SK-N-SH (cell line): Measurements from ENCODE around the gene C22orf42. TPM values are rescaled to one million over a fixed set of nuclear protein-coding genes. Genes with fewer than 3 reads are reported as not detected.

Experiments
- CTCF ChIA-PET: fragments of 300-600, 350-600 bp; formaldehyde crosslinking; extraction: SDS; loops from one replicate; lab custom pipeline; 2021; lab: Yijun Ruan, JAX
- POLR2A ChIA-PET: fragments of 350-600 bp; sonication (Branson Sonifier 250); formaldehyde crosslinking; extraction: SDS; loops from one replicate; lab custom pipeline; 2020; ENCODE audit warnings: antibody characterized with exemption, inconsistent platforms; lab: Yijun Ruan, JAX
- DNase-seq: peaks from one replicate; pipeline ENCODE4 v3.0.0; 2012
- H2AFZ ChIP-seq: fragments of 200-600 bp; sonication (generic); 2 replicates; pipeline ENCODE4 v1.8.1; 2016; ENCODE audit warnings: antibody characterized with exemption, mild to moderate bottlenecking, low read depth
- H3F3A ChIP-seq: fragments of 200-600 bp; sonication (generic); replicated peaks from 2 replicates; pipeline ENCODE3; 2016; ENCODE audit warnings: antibody characterized with exemption, mild to moderate bottlenecking; ENCODE audit not compliant: insufficient read depth
- H3K27ac ChIP-seq, 2 experiments: fragments of 200-500 bp in 1 of 2; fragments of 200-600 bp in 1 of 2; sonication (Bioruptor generic) in 1 of 2; sonication (generic), shearing (Covaris generic) in 1 of 2; 2 replicates each; pipeline versions ENCODE4 v1.5.1 to v1.6.1; 2014 to 2016; ENCODE audit warnings: low read depth in 2 of 2, inconsistent platforms in 1 of 2, low read length in 1 of 2, mild to moderate bottlenecking in 1 of 2, mixed read lengths in 1 of 2
- H3K27me3 ChIP-seq: fragments of 200-600 bp; sonication (generic), shearing (Covaris generic); 2 replicates; pipeline ENCODE4 v1.6.1; 2016; ENCODE audit warnings: mixed run types; ENCODE audit not compliant: insufficient read depth
- H3K36me3 ChIP-seq, 2 experiments: fragments of 200-500 bp in 1 of 2; fragments of 200-600 bp in 1 of 2; sonication (Bioruptor generic) in 1 of 2; sonication (generic) in 1 of 2; replicated peaks in 1 of 2; 2 replicates each; pipeline versions ENCODE3 to v1.5.1; 2014 to 2016; ENCODE audit warnings: low read length in 1 of 2, mild to moderate bottlenecking in 1 of 2; ENCODE audit not compliant: insufficient read depth in 2 of 2, control insufficient read depth in 1 of 2
- H3K4me1 ChIP-seq, 2 experiments: fragments of 200-500 bp in 1 of 2; fragments of 200-600 bp in 1 of 2; sonication (Bioruptor generic) in 1 of 2; sonication (generic), shearing (Covaris generic) in 1 of 2; 2 replicates each; pipeline versions ENCODE4 v1.5.1 to v1.6.1; 2014 to 2016; ENCODE audit warnings: low read depth in 1 of 2, low read length in 1 of 2, mixed run types in 1 of 2; ENCODE audit not compliant: insufficient read depth in 2 of 2, control insufficient read depth in 1 of 2
- H3K4me2 ChIP-seq: fragments of 200-600 bp; sonication (generic), shearing (Covaris generic); 2 replicates; pipeline ENCODE4 v1.6.1; 2017; ENCODE audit warnings: mixed run types
- H3K4me3 ChIP-seq, 2 experiments: fragments of 200-500 bp in 1 of 2; fragments of 200-600 bp in 1 of 2; sonication (Bioruptor generic) in 1 of 2; sonication (generic), shearing (Covaris generic) in 1 of 2; 2 replicates each; pipeline versions ENCODE4 v1.5.1 to v1.8.1; 2014 to 2016; ENCODE audit warnings: low read depth in 2 of 2, inconsistent platforms in 1 of 2, low read length in 1 of 2, mild to moderate bottlenecking in 1 of 2, mixed read lengths in 1 of 2, moderate library complexity in 1 of 2
- H3K79me2 ChIP-seq: fragments of 200-600 bp; sonication (generic); 2 replicates; pipeline ENCODE4 v1.8.1; 2017; ENCODE audit warnings: mild to moderate bottlenecking; ENCODE audit not compliant: insufficient read depth
- H3K9ac ChIP-seq: fragments of 200-600 bp; sonication (generic); 2 replicates; pipeline ENCODE4 v1.6.1; 2017; ENCODE audit warnings: mixed run types
- H3K9me2 ChIP-seq: fragments of 200-600 bp; sonication (generic); 2 replicates; pipeline ENCODE4 v1.6.1; 2017; ENCODE audit warnings: mixed run types
- H3K9me3 ChIP-seq: fragments of 200-600 bp; sonication (generic); 2 replicates; pipeline ENCODE4 v1.6.1; 2017; ENCODE audit warnings: mixed run types, mild to moderate bottlenecking, moderate library complexity
- H4K20me1 ChIP-seq: fragments of 200-600 bp; sonication (generic); 2 replicates; pipeline ENCODE4 v1.6.1; 2017; ENCODE audit warnings: mild to moderate bottlenecking, mixed run types; ENCODE audit not compliant: insufficient read depth
- CHD2 ChIP-seq: fragments of 150-350 bp; IDR thresholded peaks from 2 replicates; pipeline ENCODE4 v1.6.1; 2018; ENCODE audit warnings: low read length; ENCODE audit not compliant: partially characterized antibody
- ELF1 ChIP-seq: IDR thresholded peaks from 2 replicates; pipeline ENCODE4 v1.4.0; 2012
- FOSL2 ChIP-seq: IDR thresholded peaks from 2 replicates; pipeline ENCODE4 v1.4.0; 2012; ENCODE audit warnings: low read depth, mild to moderate bottlenecking, moderate library complexity, borderline replicate concordance
- GABPA ChIP-seq: IDR thresholded peaks from 2 replicates; pipeline ENCODE4 v1.4.0; 2012; ENCODE audit warnings: low read depth, mild to moderate bottlenecking
- GATA2 ChIP-seq: sonication (generic); formaldehyde crosslinking; IDR thresholded peaks from 2 replicates; pipeline ENCODE4 v1.5.0; 2020; ENCODE audit warnings: mild to moderate bottlenecking, missing genetic modification reagents
- NFIC ChIP-seq: IDR thresholded peaks from 2 replicates; pipeline ENCODE4 v1.4.0; 2012; ENCODE audit warnings: borderline replicate concordance
- POLR2AphosphoS5 ChIP-seq: IDR thresholded peaks from 2 replicates; pipeline ENCODE4 v1.6.1; 2012; ENCODE audit warnings: low read depth, low read length
- RAD21 ChIP-seq: IDR thresholded peaks from 2 replicates; pipeline ENCODE4 v1.6.1; 2012; ENCODE audit warnings: mild to moderate bottlenecking, low read length
- TAF1 ChIP-seq: IDR thresholded peaks from 2 replicates; pipeline ENCODE4 v1.6.1; 2012; ENCODE audit warnings: low read depth, mild to moderate bottlenecking, low read length, moderate library complexity, borderline replicate concordance
- YY1 ChIP-seq: IDR thresholded peaks from 2 replicates; pipeline ENCODE4 v1.4.0; 2012; ENCODE audit warnings: low read depth, mild to moderate bottlenecking
- WGBS: methylation state at CpG from one replicate; pipeline ENCODE4 v1.1.6; 2017; ENCODE audit warnings: low lambda C conversion rate; 5-methylcytosine and 5-hydroxymethylcytosine counted together
- polyA plus RNA-seq, 3 experiments: library from polyadenylated mRNA; depleted of rRNA; stranded (reverse); fragments of >200 nt; gene quantifications; 2 replicates each; pipeline ENCODE4 v1.2.3, GENCODE V29; 2012
- TF ChIP-seq, protein P1 (sequence below): fragments of 200-600 bp; sonication (generic); IDR thresholded peaks from 2 replicates; pipeline ENCODE4 v1.6.1; 2017; ENCODE audit warnings: antibody characterized with exemption, mild to moderate bottlenecking, moderate library complexity
- TF ChIP-seq, protein P2 (sequence below): IDR thresholded peaks from 2 replicates; pipeline ENCODE4 v1.6.1; 2012; ENCODE audit warnings: mild to moderate bottlenecking, low read depth, low read length, moderate library complexity

The C22orf42 gene
- polyA plus RNA-seq, 1 of the 3 experiments (the other 2 are of a cell fraction), result not detected

DNA sequence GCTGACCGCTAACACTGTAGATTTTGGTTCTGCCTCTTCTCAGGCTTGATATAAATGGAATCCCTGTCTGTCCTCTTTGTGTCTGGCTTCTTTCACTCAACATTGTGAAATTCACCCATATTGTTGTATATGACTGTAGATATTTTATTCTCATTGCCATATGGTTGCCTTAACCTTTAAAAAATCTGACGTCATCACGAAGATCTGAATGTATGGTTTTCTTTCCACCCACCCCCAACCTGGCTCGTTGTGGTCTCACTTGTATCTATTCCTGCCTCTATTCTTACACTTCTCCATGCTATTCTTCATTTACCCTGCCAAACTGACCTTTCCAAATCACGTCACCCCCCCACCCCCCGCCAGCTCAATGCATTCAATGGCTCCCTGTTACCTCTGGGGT is 21.9 kb upstream of the C22orf42 start:
- Histone ChIP-seq H3K4me1 (no peaks in the 10 kb centered on the region; a peak in 1 of 4 replicates), H4K20me1 (no peaks in the 10 kb centered on the region), H3K79me2 (no peaks in the 10 kb centered on the region), H3K9me3 (no peaks in the 10 kb centered on the region), H3K4me2 (no peak overlapping the region), H3K4me3 (no peak overlapping the region), H2AFZ (no peak overlapping the region), H3K9me2 (no peaks in the 10 kb centered on the region), H3K9ac (no peak overlapping the region), H3K27ac (no peak overlapping the region), H3F3A (no peaks in the 10 kb centered on the region), H3K27me3 (no peaks in the 10 kb centered on the region; the same call in 1 of the 2 replicates), H3K36me3 (no peaks in the 10 kb centered on the region)
- ChIA-PET CTCF (interaction anchor here (1.5 kb wide), 1 partner anchor 21 kb away, joined by 6 read pairs; no protein-coding TSS in a partner anchor), POLR2A (no interaction called here)
- DNase-seq, result no peak
- WGBS, result 29% methylated on average over 6 of the region's 6 CpGs
- TF ChIP-seq YY1, result no peak
- TF ChIP-seq, protein P1, sequence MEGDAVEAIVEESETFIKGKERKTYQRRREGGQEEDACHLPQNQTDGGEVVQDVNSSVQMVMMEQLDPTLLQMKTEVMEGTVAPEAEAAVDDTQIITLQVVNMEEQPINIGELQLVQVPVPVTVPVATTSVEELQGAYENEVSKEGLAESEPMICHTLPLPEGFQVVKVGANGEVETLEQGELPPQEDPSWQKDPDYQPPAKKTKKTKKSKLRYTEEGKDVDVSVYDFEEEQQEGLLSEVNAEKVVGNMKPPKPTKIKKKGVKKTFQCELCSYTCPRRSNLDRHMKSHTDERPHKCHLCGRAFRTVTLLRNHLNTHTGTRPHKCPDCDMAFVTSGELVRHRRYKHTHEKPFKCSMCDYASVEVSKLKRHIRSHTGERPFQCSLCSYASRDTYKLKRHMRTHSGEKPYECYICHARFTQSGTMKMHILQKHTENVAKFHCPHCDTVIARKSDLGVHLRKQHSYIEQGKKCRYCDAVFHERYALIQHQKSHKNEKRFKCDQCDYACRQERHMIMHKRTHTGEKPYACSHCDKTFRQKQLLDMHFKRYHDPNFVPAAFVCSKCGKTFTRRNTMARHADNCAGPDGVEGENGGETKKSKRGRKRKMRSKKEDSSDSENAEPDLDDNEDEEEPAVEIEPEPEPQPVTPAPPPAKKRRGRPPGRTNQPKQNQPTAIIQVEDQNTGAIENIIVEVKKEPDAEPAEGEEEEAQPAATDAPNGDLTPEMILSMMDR, result no peak
- no peak for TF ChIP-seq FOSL2
- TF ChIP-seq GATA2 (CRISPR knock-in tag), result no peak
- no peak for TF ChIP-seq CHD2
- no peak for TF ChIP-seq TAF1
- no peak for TF ChIP-seq RAD21
- TF ChIP-seq NFIC, result no peak
- TF ChIP-seq GABPA, result no peak
- no peak for TF ChIP-seq ELF1

DNA sequence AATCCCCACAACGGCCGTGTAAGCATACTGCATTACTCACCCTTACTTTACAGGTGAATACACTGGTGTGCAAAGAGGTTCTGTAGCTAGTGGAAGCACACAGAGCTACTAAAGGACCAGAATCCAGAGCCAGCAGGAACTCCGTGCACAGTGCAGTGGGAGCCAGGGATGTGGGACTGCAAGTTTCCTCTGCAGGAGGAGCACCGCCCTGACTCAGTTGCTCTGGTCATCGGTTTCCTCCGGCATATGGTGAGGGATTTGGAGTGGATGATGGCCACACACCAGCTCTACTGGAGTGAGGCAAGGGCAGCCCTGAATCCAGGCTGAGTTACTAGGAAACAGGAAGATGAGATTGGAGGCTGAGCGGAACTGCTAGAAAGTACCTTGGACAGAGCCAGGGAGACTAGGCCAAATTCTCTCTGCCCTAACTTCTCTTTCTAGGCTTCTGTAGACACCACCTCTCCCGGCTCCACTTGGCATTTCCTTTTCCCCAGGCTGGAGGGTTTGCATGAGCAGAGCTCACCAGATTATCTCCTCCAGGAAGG is 18.2 kb upstream of the C22orf42 start:
- peaks cover 12% of the 10 kb centered on the region; the same call in 1 of the 2 replicates for H3K27me3 ChIP-seq
- no peak for TF ChIP-seq POLR2AphosphoS5
- TF ChIP-seq, protein P2, sequence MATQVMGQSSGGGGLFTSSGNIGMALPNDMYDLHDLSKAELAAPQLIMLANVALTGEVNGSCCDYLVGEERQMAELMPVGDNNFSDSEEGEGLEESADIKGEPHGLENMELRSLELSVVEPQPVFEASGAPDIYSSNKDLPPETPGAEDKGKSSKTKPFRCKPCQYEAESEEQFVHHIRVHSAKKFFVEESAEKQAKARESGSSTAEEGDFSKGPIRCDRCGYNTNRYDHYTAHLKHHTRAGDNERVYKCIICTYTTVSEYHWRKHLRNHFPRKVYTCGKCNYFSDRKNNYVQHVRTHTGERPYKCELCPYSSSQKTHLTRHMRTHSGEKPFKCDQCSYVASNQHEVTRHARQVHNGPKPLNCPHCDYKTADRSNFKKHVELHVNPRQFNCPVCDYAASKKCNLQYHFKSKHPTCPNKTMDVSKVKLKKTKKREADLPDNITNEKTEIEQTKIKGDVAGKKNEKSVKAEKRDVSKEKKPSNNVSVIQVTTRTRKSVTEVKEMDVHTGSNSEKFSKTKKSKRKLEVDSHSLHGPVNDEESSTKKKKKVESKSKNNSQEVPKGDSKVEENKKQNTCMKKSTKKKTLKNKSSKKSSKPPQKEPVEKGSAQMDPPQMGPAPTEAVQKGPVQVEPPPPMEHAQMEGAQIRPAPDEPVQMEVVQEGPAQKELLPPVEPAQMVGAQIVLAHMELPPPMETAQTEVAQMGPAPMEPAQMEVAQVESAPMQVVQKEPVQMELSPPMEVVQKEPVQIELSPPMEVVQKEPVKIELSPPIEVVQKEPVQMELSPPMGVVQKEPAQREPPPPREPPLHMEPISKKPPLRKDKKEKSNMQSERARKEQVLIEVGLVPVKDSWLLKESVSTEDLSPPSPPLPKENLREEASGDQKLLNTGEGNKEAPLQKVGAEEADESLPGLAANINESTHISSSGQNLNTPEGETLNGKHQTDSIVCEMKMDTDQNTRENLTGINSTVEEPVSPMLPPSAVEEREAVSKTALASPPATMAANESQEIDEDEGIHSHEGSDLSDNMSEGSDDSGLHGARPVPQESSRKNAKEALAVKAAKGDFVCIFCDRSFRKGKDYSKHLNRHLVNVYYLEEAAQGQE, result peak; percentile 90
- CTCF ChIA-PET, result interaction anchor here (1.0 kb wide), 1 partner anchor 25 kb away, joined by 6 read pairs; no protein-coding TSS in a partner anchor
- no peak for DNase-seq
- H3K36me3 ChIP-seq, result no peaks in the 10 kb centered on the region
- H3K9me3 ChIP-seq, result no peaks in the 10 kb centered on the region
- no peak overlapping the region for H3K9ac ChIP-seq
- H3K9me2 ChIP-seq, result no peaks in the 10 kb centered on the region
- H4K20me1 ChIP-seq, result no peaks in the 10 kb centered on the region
- H2AFZ ChIP-seq, result no peak overlapping the region
- no peaks in the 10 kb centered on the region for H3K79me2 ChIP-seq
- POLR2A ChIA-PET, result no interaction called here
- 62% methylated on average over 5 of the region's 8 CpGs for WGBS
- H3F3A ChIP-seq, result no peaks in the 10 kb centered on the region
- H3K4me2 ChIP-seq, result no peak overlapping the region
- H3K4me1 ChIP-seq, result peaks cover 0 to 3% of the 10 kb centered on the region in 2 experiments; a peak in 1 of 4 replicates
- H3K4me3 ChIP-seq, result no peak overlapping the region
- H3K27ac ChIP-seq, result no peak overlapping the region
